ENCODE results near the gene SH3PXD2A.
"Not testable (repeated sequence)": the region's sequence is repeated elsewhere in the genome, so short reads cannot be mapped to it uniquely, and the experiment has no call there.

Gene SH3PXD2A

DNA sequence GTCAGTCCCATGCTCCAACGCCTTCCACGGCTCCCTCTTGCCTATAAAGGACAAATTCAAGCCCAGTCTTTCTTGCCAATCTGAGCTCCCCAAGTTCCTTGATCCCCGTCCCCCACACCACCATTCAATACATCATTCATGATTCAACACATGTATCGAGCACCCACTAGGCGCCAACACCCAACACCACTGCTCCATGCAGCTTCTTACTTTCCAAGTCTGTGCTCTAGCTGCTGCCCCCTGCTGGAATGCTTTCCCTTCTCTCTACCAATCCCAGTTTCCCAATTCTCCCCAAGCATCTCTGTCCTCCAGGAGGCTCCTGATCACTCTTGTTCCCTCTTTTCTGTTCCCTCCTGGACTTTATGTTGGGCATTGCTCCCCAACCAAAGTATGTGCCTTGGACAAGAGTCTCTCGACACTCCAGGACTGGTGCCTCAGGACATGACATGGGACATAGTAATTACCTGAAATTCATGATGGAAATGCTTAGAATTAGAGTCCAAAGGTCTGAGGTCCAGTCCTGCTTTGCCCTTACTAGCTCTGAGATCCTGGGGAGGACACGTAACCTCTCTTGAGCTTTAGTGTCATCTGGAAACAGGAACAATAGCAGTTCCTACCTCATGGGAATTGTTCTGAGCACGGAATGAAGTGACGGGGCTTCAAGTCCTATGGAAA, 189.2 kb downstream of the SH3PXD2A start:
- H3K27ac ChIP-seq: no peak overlapping the region
- no peak for TF ChIP-seq ZFX (IDR thresholded peaks at IDR 0.05)
- TF ChIP-seq, protein P1, sequence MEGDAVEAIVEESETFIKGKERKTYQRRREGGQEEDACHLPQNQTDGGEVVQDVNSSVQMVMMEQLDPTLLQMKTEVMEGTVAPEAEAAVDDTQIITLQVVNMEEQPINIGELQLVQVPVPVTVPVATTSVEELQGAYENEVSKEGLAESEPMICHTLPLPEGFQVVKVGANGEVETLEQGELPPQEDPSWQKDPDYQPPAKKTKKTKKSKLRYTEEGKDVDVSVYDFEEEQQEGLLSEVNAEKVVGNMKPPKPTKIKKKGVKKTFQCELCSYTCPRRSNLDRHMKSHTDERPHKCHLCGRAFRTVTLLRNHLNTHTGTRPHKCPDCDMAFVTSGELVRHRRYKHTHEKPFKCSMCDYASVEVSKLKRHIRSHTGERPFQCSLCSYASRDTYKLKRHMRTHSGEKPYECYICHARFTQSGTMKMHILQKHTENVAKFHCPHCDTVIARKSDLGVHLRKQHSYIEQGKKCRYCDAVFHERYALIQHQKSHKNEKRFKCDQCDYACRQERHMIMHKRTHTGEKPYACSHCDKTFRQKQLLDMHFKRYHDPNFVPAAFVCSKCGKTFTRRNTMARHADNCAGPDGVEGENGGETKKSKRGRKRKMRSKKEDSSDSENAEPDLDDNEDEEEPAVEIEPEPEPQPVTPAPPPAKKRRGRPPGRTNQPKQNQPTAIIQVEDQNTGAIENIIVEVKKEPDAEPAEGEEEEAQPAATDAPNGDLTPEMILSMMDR (conservative IDR thresholded peaks at IDR 0.05): peak; percentile 72

DNA sequence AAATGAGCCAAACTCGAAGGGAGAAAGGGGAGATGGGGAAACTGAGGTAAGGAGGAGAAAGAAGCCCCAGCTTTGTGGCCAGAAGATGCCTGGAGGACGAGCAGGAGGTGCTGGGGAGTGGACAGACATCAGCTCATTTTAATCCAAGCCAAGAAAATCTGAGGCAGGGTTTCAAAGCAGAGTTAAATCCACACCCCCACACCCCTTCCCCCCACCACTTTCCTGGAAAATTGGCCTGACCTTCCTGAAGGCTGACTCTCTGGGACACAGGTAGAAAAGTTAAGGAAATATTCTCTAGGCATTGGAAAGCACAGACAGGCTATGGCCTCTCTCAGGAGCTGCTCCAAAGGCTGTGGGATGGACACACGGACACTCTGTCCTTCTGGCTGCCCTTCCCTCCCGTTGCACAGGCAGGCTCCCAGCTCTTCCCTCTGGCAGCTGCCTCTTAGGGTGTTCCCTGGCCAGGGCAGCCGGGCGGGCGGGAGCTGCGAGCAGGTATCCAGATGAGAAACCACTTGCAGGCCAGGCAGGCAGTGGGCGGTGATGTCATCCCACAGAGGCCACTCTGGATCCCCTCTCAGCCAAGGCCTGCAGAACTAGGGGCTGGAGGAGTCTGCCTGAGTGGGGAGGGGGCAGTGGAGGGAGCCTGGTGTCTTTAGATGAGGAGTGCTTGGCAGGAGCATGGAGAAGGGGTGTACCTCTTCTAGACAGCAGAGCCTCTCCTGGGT, 190.1 kb downstream of the SH3PXD2A start:
- H3K27ac ChIP-seq: no peak overlapping the region
- TF ChIP-seq ZFX (IDR thresholded peaks at IDR 0.05): no peak
- TF ChIP-seq, protein P1 (conservative IDR thresholded peaks at IDR 0.05): no peak

DNA sequence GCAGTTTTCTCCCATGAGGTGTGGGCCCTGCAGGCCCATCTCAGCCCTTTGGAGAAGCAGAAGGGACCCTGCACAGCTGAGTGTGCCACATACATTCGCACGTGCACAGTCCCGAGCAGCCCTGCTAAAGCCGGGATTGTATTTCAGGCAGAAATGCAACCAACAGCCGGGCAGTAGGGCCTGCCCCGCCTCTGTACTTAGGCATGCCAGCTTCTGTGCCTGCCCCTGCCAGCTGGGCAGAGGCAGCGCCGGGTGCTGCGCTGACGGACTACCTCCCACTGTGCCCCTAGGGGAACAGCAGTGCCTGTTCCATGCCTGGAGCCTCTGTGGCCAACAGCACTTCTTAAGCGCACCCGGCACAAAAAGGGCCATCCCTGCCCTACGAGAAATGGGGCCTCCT, 191.6 kb downstream of the SH3PXD2A start:
- TF ChIP-seq, protein P1 (conservative IDR thresholded peaks at IDR 0.05): no peak
- no peak for TF ChIP-seq ZFX (IDR thresholded peaks at IDR 0.05)
- H3K27ac ChIP-seq: no peak overlapping the region

DNA sequence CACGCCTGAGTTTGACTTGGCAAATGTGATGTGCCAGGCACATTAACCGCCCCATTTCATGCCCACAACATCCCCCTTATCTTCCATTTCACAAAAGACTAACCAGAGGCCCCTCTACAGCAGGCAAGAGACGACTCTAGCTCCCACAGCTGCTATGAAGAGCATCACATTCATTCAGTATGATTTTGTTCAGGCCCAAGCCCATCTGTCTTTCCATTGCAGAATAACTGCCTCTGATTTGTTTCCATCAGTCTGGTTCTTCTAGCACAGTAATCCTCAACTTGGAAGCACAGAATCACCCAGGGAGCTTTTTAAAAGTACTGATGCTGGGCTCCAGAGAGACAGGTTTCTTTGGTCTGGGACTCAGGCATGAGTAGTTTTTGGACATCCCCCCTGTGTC, 192.1 kb downstream of the SH3PXD2A start:
- TF ChIP-seq, protein P1 (conservative IDR thresholded peaks at IDR 0.05): no peak
- no peak overlapping the region for H3K27ac ChIP-seq

DNA sequence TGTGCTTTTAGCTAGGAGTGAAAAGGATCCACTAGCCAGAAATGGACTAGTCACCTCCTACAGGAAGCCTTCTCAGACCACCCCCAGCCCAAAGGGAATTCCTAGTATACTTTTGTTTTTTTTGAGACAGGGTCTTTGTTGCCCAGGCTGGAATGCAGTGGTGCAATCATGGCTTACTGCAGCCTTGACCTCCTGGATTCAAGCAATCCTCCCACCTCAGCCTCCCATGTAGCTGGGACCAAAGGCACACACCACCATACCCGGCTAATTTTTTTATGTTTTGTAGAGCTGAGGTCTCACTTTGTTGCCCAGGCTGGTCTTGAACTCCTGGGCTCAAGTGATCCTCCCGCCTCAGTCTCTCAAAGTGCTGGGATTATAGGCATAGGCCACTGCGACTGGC, 192.7 kb downstream of the SH3PXD2A start:
- H3K27ac ChIP-seq: not testable (repeated sequence)

DNA sequence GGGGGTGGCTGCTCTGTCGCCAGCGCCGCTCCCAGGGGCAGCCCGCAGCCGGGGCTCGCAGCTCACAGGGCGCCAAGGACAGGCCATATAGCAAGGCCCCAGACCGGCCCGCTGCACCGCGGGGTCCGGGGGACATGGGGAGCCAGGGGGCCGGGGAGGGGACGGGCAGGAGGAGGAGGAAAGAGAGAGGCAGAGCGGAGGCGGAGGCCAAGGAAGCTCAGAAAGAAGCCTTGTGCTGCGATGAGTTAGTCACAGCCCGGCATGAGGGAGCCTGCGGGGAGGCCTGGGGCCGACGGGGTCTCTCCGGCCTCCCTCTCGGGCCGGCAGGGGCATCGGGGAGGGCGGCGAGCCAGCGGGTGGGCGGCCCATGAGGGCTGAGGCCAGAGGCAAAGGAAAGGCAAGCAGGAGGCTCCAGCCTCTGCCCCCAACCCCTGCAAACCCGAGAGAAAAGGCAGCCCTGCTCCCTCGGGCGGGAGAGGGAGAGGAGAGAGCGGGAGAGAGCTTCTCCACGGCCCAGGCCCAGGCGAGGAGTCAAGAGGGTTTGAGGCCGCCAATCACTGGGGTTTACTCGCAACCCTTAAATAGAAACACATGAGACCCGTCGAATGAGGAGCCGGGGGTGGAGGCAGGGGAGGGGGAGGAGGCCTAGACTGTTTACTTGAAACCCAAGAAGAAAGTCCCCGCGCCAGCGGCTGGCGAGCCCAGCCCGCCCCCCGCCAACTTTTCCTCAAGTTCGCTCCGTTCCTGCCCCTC, 194.0 kb downstream of the SH3PXD2A start:
- peak overlapping the region; percentile 70 for H3K27ac ChIP-seq
- TF ChIP-seq, protein P1 (conservative IDR thresholded peaks at IDR 0.05): no peak
- TF ChIP-seq ZFX (IDR thresholded peaks at IDR 0.05): 0 out of 2 replicates have a peak, but pooled peaks have one; percentile 23

DNA sequence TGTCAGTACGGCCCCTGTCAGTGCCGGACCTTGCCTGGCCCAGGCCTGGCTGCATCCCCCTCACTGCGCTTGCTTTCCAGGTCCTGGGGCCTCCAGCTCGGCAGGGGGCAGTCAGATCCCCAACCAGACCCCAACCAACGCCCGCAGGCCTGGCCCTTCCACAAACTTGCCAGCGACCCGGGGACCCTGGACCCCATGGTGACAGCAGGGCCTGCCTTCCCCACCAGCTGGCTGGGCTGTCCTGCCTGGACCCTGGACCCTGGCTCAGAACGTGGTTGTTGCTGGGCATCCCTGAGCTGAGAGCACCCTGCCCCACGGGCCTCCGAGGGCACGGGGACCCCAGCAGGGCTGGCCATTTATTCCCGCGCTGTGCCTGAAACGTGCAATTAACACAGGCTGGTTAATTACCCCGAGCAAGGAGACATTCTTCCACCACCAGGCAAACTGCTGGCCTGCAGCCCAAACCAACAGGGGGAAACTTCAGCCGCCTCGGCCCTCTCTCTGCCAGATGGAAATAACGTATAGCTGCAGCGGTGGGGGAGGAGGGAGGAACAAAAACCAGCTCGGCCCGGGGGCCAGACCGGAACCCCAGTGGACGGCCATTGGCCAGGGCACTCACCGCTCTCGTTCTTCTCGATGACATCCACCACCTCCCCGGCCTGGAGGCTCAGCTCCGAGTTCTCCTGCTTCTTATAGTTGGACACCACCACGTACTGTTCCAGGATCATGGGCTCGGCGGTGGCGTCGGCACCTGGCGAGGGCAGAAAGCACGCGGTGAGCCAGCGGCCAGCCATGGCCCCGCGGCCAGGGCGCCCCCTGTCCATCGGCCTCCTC, 194.8 kb downstream of the SH3PXD2A start:
- TF ChIP-seq, protein P1 (conservative IDR thresholded peaks at IDR 0.05): no peak
- H3K27ac ChIP-seq: peak overlapping the region; percentile 70

Data from C4-2B (cell line).